HL-60/S4 treated with retinoic acid at 250 ng/mL for 4 days and 3 days (cell line): ENCODE measurements around the gene MAPK8.

Experiments used
- in situ Hi-C: fragments of 300-500 bp; cut with MboI; formaldehyde crosslinking; loops from 2 replicates; pipeline ENCODE4 v1.7.0; 2022; ENCODE audit warnings: low sequenced_read_pairs

Gene MAPK8

DNA sequence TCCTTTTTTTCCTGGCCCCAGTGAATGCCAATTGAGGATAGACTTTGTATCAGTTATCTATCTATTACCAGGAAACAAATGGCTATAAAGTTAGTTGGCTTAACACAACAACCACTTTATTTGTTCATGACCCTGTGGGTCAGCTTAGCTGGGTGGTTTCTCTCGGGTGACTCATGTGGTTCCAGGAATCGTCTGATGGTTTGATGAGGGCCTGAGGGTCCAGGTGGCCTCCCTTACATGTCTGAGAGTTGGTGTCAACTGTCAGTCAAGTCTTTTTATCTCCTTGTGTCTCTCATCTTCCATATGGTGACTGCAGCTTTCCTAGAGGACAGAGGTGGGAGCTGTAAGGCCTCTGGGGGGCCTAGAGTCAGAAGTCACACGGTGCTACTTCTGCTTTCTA is 15.3 kb upstream of the MAPK8 start:
- in situ Hi-C loops = no loop called here

DNA sequence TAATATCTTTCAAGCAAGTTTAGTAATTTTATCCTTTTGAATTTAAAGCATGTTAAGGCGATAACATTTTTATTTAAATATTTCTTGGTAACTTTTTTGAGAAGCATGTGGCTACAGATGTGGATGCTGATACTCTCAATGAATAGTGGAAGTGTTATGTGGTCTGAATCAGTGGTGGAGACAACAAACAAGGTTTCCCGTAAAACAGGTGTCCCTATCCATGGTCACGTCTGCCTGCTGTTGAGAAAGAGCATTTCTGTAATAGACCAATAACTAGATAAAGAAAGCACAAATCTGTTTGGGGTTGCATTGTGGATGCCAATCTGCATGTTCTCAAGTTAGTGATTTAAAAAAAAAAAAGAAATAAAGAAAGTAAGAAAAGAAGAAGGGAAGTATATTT is 13.9 kb upstream of the MAPK8 start:
- in situ Hi-C loops = no loop called here

DNA sequence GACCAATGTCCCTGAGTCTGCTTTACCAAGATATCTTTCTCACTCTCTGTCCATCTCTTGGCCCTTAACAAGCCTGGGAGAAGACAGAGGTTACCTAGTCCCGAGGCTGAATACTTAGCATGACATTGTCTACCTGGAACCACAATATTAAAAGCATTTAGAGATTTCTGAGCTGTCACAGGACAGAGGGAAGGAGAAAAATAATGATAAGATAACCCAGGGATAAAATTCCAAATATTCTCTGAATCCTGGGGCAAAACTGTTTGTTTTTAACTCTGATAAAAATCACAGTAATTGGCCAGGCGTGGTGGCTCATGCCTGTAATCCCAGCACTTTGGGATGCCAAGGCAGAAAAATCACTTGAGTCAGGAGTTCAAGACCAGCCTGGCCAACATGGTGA is 12.0 kb upstream of the MAPK8 start:
- in situ Hi-C loops = no loop called here

- in situ Hi-C loops = no loop called here
These were observed 9.8 kb upstream of the MAPK8 start for GRCh38 chr10:48296576-48297098.

DNA sequence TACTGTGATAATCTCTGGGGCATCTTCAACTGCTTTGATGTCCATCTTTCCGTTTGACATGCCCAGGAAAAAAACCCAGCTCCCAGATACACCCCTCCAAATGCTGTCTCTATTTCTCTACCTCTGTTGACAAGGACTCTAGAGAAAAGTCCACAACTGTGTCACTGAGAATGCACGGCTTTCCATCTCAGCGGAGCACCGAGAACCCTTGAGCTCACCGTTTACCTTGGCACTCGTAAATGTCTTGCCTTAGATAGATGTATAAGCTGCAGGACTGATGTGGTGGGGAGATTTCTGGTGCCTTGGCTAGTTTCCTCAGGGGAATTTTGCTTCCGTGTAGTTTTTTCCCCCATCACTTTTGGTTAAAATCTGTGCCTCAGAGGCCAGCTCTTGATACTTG is 7.4 kb upstream of the MAPK8 start:
- in situ Hi-C loops = no loop called here

DNA sequence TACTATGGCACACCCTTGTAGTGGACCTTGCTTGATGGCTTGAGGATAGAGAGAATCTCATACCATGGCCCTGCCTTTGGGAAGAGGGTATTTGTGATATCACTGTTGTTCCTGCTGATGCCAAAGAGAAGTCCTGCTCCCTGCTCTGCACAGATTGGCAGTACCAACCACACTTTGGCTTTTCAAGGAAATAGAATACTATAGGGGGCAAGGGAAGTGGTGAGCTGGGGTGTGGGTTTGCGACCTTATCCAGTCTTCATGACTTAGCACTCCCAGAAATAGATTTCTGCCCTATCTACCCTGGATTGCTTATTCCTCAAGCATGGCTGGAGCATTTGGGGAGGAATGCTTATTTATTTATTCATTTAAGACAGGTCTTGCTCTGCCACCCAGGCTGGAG is 6.8 kb upstream of the MAPK8 start:
- in situ Hi-C loops = no loop called here

DNA sequence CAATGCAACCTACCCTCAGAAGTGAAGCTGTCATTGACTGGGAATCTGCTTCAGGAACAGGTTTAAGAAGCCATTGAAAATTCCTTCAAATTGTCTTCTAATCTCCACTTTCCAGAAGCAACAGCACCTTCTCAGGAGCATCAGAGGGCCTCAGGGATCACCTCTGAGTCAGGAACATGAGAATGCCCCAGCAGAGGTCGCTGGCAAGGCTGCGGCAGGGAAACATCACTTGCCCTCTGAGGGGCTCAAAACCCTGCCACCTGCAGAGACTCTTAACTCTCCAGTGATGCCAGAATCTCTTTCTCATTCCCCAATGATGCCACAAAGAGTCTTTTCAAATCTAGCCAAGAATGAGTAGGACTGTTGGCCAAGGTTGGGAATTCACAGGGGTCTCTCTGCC is 5.9 kb upstream of the MAPK8 start:
- in situ Hi-C loops = no loop called here

DNA sequence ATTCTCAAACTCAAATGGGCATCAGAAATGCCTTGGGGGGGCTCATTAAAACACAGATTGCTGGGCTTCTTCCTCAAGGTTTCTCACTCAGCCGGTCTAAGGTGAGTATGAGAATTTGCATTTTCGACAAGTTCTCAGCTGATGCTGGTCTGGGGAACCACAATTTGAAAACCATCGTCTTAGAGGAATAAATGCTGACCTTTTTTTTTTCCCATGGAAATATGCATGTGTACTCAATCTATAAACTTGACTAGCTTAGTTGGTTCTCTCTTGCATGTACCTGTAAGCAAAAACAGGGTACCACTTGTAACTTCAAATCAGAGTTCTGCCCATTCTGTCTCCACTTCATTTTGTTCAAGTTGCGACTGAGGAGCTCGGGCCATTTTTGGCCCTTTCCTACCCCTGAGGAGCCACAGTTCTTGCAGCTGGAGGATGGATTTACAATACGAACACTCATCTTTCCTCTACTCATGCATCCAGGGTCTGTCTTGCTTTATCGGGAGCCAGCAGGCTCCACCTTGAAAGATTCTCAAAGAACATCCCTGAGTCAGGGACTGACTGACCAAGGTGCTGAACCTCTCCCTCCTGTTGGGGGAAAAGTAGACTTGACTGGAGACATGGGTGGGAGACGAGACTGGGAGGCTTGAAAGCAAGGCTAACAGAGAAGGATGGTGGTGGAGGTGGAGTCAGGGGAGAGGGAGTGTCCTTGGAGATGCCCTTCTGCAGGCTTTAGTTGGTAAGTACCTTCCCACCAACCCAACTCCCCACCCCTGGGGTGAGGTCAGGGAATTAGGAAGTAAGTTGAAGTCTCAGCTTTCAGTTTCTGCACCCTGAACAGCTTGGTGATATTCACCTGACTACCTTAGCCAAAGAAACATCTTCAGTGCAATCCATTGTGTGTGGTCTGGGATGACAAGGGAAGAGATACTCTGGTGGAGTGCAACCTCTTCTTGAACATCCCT is 3.7 kb upstream of the MAPK8 start:
- in situ Hi-C loops = no loop called here

DNA sequence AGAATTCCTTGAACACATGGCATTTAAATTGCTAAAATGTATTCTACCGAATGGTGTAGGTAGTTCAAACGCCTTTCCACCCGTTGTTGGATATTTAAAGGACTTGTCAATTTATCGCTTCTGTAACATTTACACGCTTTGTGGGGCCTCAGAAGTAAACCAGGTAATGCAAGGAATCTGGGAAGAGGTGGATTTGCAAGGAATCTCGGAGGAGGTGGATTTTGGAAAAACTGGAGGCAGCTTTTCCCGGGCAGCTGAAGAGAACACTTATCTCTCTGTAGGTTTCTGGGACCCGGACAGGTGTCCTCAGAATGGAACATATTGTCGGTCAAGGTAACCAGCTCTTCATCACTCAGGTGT is 592 bp upstream of the MAPK8 start:
- in situ Hi-C loops = no loop called here

DNA sequence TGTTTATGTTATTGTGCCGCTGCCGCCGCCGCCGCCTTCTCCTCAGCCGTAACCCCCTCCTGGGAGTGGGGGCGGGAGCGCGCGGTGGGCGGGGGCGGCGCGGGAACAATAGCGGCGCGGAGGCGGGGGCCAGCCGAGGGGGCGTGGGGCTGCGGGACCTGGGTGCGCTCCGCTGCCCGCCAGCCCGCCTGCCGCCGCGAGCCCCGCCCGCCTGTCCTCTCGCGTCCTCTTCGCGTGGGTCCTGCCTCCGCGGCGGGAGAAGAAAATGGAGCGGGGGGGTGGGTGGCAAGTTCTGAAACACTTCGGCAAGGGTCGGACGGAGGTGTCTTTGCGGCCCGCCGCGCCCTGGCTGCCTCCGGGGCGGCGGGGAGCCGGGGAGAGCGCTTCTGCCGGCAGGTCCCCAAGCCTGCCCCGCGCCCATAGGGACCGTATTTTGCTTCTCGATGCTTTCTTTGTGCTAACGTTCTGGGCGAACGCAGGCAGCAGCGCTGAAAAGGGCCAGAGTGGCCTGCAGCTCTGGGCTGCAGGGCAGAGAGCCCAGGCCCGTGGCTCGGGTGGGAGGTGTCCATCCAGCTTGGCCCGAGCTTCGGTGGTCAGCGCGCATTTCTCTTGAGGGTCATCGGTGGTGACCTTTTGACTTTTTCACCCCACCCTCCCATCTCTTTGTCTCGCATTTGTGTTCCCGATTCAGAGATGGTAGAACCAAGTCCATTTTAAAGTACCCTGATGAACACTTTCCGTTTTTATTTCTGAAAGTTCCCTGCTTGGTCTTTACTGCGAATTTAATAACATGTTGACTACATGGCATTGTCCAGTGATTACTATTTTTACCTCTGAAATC is 613 bp downstream of the MAPK8 start:
- in situ Hi-C loops = no loop called here

GRCh38 chr10:48307711-48308018 is 1.2 kb downstream of the MAPK8 start:
- in situ Hi-C loops = no loop called here

DNA sequence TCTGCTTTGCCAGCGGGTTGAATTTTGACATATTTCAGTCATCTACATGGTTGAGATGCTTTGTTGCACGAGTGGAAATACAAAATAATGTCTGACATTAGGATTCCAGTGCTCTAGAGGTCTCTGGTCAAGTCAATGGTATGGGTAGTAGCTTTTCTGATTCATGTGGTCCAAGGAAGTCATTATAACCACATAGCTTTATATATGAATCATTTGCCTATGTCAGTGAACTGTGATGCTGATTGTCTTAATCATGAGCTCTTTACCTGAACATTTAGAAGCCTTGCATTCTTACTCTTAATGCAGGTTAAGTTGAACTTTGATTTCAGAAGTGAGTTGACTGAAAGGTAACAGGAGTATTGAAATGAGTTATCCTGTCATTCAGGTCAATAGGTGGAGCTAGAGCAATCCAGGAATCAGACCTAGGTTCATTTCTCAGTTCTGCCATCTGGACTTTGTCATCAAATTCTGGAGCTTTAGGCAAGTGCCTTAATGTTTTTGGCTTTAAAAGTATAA is 3.3 kb downstream of the MAPK8 start:
- in situ Hi-C loops = no loop called here

DNA sequence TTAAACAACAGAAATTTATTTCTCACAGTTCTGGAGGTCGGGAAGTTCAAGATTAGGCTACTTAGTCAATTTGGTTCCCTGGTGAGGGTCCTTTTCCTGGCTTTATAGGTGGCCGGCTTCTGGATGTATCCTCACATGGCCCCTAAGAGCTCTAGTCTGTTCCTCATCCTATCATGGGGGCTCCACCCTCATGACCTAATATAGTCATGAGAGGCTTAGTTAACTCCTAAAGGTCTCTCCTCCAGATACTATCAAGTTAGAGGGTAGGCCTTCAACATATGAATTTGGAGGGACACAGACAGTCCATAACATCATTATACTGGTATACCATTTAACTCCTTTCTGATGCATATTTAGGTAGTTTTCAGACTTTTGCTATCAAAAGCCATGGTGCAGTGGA is 7.6 kb downstream of the MAPK8 start:
- in situ Hi-C loops = no loop called here

DNA sequence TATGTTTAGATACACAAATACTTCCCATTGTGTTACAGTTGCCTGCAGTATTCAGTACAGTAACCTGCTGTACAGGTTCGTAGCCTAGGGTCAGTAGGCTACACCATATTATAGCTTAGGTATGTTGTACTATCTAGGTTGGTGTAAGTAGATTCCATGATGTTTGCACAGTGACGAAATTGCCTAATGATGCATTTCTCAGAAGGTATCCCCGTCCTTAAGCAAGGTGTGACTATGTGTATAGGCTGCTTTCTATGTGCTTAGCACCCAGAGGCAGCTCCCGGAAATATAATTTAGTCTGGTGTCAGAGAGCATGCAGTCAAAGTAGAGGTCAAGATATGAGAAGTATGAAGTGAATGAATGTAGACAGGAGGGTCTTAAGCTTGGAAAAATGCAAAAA is 9.8 kb downstream of the MAPK8 start:
- in situ Hi-C loops = no loop called here

DNA sequence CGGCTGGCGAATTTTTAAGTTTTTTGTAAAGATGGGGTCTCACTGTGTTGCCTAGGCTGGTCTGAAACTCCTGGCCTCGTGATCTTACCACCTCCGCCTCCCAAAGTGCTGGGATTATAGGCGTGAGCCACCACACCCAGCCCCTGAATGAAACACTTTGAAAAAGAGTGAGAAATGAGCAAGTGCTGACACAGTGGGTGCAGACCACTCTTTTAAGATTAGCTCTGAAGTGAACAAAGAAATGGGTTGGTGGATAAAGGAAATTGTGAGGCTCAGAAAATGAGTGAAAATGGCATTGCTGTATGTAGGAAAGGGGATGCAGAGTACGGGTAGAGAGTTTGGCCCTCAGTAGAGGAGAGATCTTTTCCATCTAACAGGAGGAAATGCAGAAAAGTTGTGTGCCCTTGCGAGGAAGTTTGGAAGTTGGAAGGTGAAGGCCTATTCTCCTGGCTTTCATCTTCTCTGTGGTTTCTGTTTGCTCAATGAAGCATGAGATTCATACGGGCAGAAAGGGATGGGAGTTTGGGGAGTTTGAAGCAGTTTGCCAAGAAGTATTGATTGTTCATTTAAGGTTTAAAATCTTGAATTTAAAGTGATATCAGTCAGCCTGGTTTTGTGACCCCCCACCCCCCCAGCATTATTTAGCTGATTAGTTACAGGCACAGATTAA is 11.0 kb downstream of the MAPK8 start:
- in situ Hi-C loops = no loop called here

- in situ Hi-C loops = no loop called here
These were observed 15.5 kb downstream of the MAPK8 start for GRCh38 chr10:48322017-48322416.

GRCh38 chr10:48324580-48324979 is 18.1 kb downstream of the MAPK8 start:
- in situ Hi-C loops = no loop called here

DNA sequence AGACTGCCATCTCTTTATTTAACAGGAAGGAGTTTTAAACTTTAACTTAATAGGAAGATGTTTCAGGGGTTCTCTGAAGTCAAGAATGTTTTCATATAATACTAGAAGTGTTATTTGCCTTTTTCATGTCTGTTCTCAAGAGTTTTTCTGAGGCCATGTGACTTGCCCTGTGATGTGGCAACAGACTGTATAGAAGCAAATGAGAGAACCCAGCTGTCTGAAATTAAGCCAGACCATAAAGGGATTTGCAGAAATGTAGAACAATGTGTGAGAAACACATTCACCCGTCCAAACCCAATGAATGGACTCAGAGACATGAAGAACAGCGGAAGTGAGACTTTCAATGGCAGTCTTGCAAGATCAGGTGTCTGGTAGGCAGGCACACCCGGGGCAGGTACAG is 23.8 kb downstream of the MAPK8 start:
- in situ Hi-C loops = no loop called here

DNA sequence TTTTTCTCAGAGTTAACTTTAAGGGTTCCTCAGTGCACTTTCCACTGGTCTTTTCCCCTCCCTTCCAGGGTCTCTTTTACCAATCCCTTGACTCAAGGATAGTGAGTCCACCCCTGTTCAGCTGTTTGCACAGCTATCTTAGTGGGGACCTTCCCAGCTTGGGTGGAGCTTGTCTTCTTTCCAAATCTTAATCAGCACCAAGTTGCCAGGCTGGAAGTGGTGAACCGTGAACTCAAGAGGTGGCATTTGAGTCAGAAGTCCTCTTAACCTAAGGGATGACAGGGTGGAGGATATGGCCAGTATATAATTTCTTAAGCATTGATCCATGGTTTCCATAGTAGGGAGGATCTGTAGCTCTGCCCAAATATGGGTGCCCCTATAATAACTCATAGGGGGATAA is 25.0 kb downstream of the MAPK8 start:
- in situ Hi-C loops = no loop called here

- in situ Hi-C loops = no loop called here
These were observed 25.8 kb downstream of the MAPK8 start for GRCh38 chr10:48332166-48332870.

DNA sequence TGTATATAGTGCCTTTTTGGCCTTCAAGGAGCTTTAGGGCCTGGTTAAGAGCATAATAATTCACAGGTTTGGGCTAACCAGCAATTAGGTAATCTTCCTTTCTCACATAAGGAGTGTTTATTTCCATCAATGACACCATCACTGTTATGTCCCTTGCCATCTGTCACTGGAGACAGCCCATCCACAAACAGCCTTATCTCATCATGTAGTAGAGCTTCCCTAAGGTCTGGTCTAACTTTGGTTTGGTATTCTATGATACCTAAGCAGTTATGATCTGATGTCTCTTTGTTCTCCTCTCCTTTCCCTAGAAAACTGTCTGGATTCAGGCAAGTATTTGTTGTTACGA is 26.4 kb downstream of the MAPK8 start:
- in situ Hi-C loops = no loop called here
